Embryonic facial prominence (tissue), 1 donor: ENCODE results near the gene HLA-F.

Experiments
- DNase-seq: peaks from one replicate; pipeline ENCODE4 v3.0.0-alpha.2; 2016; ENCODE audit errors: extremely low spot score

The HLA-F gene

DNA sequence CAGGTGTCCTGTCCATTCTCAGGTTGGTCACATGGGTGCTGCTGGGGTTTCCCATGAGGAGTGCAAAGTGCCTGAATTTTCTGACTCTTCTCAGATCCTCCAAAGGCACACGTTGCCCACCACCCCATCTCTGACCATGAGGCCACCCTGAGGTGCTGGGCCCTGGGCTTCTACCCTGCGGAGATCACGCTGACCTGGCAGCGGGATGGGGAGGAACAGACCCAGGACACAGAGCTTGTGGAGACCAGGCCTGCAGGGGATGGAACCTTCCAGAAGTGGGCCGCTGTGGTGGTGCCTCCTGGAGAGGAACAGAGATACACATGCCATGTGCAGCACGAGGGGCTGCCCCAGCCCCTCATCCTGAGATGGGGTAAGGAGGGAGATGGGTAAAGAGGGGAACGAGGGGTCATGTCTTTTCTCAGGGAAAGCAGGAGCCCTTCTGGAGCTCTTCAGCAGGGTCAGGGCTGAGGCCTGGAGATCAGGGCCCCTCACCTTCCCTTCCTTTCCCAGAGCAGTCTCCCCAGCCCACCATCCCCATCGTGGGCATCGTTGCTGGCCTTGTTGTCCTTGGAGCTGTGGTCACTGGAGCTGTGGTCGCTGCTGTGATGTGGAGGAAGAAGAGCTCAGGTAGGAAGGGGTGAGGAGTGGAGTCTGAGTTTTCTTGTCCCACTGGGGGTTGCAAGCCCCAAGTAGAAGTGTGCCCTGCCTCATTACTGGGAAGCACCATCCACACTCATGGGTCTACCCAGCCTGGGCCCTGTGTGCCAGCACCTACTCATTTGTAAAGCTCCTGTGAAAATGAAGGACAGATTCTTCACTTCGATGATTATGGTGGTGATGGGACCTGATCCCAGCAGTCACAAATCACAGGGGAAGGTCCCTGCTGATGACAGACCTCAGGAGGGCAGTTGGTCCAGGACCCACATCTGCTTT, 2.0 kb downstream of the HLA-F start:
- DNase-seq = no peak

- DNase-seq = no peak
These were observed 2.8 kb downstream of the HLA-F start for GRCh38 chr6:29726001-29726400.

DNA sequence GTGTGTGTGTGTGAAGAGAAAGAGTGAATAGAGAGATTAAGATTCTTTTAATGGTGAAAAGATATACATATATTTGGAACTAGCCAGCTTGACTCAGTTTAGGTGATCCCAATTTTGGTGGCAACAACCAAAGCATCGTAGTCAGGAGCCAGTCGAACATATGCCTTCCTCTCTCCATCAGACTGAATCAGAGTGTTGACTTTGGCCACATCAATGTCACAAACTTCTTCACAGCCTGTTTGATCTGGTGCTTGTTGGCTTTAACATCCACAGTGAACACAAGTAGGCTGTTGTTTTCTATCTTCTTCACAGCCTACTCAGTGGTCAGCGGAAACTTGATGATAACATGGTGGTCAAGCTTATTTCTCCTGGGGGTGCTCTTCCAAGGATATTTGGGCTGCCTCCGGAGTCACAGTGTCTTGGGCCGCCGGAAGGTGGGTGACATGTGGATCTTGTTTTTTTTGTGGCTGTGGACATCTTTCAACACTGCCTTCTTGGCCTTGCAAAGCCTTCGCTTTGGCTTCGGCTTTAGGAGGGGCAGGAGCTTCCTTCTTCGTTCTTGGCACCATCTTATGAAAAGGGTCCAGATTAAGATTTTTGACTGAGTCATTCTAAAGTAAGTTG, 3.4 kb downstream of the HLA-F start:
- DNase-seq = no peak

GRCh38 chr6:29727637-29728036, 4.4 kb downstream of the HLA-F start:
- no peak for DNase-seq

GRCh38 chr6:29728173-29728874, 5.1 kb downstream of the HLA-F start:
- DNase-seq = no peak

- no peak for DNase-seq
These were observed 5.6 kb downstream of the HLA-F start for GRCh38 chr6:29728875-29729270.

DNA sequence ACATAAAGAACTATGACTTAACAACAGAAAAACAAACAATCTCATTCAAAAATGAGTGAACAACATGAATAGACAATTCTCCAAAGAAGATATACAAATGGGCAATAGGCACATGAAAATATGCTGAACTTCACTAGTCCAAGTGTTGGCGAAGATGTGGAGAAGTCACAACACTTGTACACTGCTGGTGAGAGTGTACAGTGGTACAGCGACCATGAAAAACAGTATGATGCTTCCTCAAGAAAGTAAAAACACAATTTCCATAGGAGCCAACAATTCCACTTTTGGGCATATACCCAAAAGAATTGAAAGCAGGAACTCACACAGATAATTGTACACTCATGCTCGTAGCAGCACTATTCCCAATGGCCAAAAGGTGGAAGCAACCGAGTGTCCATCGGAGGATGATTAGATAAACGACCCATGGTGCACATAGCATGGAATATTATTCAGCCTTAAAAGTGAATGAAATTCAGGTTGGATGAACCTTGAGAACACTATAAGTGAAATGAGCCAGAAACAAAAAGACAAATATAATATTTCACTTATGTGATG, 6.6 kb downstream of the HLA-F start:
- DNase-seq = no peak

- no peak for DNase-seq
These were observed 7.4 kb downstream of the HLA-F start for GRCh38 chr6:29730575-29731126.

- DNase-seq = no peak
These were observed 8.0 kb downstream of the HLA-F start for GRCh38 chr6:29731281-29731680.

DNA sequence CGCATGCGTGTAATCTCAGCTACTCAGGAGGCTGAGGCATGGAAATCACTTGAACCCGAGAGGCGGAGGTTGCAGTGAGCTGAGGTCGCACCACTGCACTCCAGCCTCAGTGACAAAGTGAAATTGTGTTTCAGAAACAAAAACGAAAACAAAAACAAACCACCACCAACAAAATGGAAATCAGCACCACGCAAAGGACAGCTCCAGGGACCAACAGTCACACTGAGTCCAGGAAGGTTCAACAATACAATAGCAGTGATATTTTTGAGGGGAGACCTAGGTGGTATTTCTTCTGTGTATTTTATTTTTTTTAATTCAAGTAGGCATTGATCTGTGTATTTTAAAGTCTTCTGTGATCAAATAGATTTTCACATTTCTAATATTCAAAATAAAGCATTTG, 9.8 kb downstream of the HLA-F start:
- no peak for DNase-seq

GRCh38 chr6:29734046-29735018, 11.1 kb downstream of the HLA-F start:
- DNase-seq = no peak

DNA sequence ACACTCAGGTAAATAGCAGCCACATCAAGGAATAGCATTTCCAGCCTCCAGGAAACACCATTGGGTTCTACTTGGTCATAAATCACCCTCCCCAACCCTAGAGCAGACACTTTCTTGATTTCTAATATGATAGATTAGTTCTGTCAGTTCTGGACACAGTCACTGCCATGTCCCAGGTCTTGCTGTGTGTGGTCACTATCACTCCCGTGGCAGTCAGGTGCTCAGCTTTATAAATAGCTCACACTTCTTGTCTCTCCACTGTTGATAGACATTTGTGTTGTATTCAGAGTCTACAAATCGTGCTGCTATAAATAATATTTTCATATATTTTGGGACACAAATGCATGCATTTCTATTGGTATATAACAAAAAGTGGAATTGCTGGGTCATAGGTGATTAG, 13.3 kb downstream of the HLA-F start:
- DNase-seq = no peak

- DNase-seq = no peak
These were observed 14.7 kb downstream of the HLA-F start for GRCh38 chr6:29737707-29738630.

DNA sequence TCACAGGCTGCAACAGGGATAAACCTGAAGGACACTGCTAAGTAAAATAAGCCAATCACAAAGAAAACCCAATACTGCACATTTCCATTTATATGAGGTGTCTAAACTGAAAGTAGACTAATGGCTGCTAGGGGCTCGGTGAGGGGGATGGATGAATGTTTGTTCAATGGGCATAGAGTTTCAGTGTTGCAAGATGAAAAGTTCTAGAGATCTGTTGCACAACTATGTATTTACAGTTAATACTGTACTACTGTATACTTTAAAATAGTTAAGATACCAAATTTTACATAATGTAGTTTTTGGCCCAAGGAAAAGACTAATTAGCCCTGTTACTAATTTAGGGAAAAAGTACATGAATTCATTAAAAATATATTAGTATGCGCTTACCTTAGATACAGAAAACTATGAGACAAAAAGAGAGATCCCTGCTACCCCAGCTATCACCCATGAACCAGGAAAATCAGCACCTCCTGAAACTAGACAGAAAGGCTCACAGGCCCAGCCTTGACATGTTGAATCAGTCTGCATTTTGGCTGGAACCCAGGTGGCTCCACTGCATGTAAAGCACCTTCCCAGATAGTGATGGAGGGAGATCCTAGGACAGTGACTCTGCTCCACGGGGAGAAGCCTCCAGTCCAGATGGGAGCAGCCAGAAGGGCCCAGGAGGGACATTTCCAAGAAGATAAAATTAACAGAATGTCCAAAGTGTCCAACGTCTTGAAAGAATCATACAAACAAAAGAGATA, 16.1 kb downstream of the HLA-F start:
- no peak for DNase-seq

DNA sequence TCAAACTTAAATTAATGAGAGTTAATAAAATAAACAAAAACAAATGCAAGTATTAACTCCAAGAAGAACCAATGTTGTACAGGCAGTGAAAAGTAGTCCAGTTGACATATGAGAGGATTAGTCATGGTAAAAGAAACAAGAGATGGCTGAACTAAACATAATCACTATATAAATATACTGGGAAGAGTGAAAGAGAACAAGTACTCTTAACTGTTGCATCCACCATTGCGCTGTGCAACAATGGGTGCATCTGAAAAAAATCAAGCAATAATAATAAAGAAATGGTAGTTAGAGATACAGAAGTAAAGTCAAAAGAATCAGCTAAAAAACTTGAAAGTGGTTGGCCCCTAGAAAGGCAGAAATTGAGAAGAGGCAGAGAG, 16.6 kb downstream of the HLA-F start:
- DNase-seq = no peak

DNA sequence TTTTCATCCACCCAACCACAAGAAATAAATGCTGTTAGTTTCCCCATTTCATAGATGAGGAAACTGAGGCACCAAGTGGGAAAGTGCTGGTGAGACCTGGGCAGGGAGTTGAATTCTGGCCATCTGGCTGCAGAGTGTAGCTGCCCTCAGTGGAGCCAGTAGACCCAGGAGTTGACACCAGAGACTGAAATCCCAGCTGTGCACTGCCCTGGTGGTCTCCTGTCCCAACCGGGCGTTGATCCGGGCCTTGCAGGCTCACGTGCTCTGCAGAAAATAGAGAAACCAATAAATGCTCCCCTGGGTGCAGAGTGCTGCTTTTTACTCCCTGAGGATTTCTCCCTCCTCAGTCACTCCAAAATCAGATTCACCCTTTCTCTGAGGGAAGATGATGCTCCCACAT, 18.4 kb downstream of the HLA-F start:
- no peak for DNase-seq

DNA sequence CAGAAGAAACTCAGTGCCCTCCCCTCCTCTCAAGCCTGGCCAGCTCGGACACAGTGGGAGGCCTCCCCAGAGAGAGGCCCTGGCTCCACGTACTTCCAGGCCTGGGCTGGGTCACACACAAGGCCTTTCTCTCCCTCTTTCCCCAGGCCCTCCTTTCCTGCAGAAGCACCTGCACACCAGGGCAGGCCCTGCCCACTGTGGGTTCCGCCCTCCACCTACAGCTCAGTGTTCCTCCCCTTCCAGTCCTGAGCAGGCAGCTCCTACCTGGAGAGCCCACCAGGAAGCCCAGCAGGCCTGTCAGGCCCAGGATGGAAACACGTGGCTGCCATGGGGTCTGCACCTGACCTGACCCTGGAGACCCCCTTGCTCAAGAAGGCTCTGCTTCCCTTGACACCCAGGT, 18.9 kb downstream of the HLA-F start:
- no peak for DNase-seq

GRCh38 chr6:29743025-29743424, 19.8 kb downstream of the HLA-F start:
- DNase-seq = no peak

DNA sequence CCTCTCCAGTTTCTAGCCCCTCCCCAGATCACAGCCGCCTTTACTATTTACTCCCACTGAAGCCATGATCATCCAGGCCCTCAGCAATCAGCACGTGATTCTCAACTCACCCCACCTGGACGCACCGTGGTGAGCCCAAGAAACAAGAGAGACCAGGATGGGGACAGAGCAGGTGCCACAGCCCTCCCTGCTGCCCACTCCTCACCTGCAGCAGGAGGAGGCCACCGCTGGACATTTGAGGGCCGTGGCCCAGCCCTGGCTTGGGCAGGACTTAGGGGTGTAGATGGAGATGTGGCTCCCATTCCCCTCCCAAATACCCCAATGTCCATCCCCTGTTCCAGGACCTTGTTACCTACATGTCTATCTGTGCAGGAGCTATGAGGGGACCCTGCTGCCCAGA, 20.3 kb downstream of the HLA-F start:
- no peak for DNase-seq
